Endodermal cell (in vitro differentiated cells): ENCODE measurements around the gene THAP7. TPM values are rescaled to one million over a fixed set of nuclear protein-coding genes. Genes with fewer than 3 reads are reported as not detected.

Experiments
- DNase-seq: peaks from one replicate; pipeline ENCODE4 v3.0.0-alpha.2; 2017
- H3K27ac ChIP-seq: 2 replicates; pipeline ENCODE4 v1.5.1; 2013; ENCODE audit warnings: mild to moderate bottlenecking, low read depth, low read length, moderate library complexity
- H3K27me3 ChIP-seq: 2 replicates; pipeline ENCODE4 v1.6.1; 2013; ENCODE audit warnings: mild to moderate bottlenecking, low read length, moderate library complexity; ENCODE audit not compliant: insufficient read depth, control insufficient read depth, poor library complexity, severe bottlenecking
- H3K36me3 ChIP-seq: 2 replicates; pipeline ENCODE4 v1.7.0; 2013; ENCODE audit warnings: mild to moderate bottlenecking, low read length, moderate library complexity; ENCODE audit not compliant: control insufficient read depth, insufficient read depth
- H3K4me1 ChIP-seq: one replicate; pipeline ENCODE4 v1.7.0; 2013; ENCODE audit warnings: low read length; ENCODE audit not compliant: control insufficient read depth, insufficient read depth
- H3K4me3 ChIP-seq: 2 replicates; pipeline ENCODE4 v1.5.1; 2013; ENCODE audit warnings: mild to moderate bottlenecking, low read length, moderate library complexity
- H3K9ac ChIP-seq: 2 replicates; pipeline ENCODE4 v1.6.1; 2013; ENCODE audit warnings: mild to moderate bottlenecking, low read length, moderate library complexity; ENCODE audit not compliant: poor library complexity, severe bottlenecking; ENCODE audit errors: extremely low read depth
- H3K9me3 ChIP-seq: 2 replicates; pipeline ENCODE4 v1.6.1; 2013; ENCODE audit warnings: mild to moderate bottlenecking, low read length, moderate library complexity; ENCODE audit not compliant: control insufficient read depth
- H3K27ac Mint-ChIP-seq: 2 replicates; pipeline ENCODE4 v1.8.0; 2020; ENCODE audit warnings: mixed read lengths
- H3K27me3 Mint-ChIP-seq: 2 replicates; pipeline ENCODE4 v1.8.0; 2021; ENCODE audit warnings: mild to moderate bottlenecking, mixed read lengths; ENCODE audit not compliant: insufficient read depth
- H3K36me3 Mint-ChIP-seq: 2 replicates; pipeline ENCODE4 v1.8.0; 2020; ENCODE audit warnings: low read depth, mixed read lengths
- H3K4me1 Mint-ChIP-seq: 2 replicates; pipeline ENCODE4 v1.8.0; 2020; ENCODE audit warnings: mixed read lengths
- H3K4me3 Mint-ChIP-seq: 2 replicates; pipeline ENCODE4 v1.8.0; 2020; ENCODE audit warnings: mild to moderate bottlenecking, moderate library complexity, mixed read lengths
- H3K9me3 Mint-ChIP-seq: 2 replicates; pipeline ENCODE4 v1.8.0; 2020; ENCODE audit warnings: mild to moderate bottlenecking, mixed read lengths
- CTCF ChIP-seq: fragments of 200-600 bp; sonication (generic); conservative IDR thresholded peaks from 2 replicates; pipeline ENCODE4 v1.5.0; 2021; ENCODE audit warnings: antibody characterized with exemption, mild to moderate bottlenecking
- WGBS, 2 experiments: methylation state at CpG; one replicate each; pipeline versions ENCODE4 v1.1.5 to v1.1.7; 2013; ENCODE audit warnings: missing lambda C conversion rate in 2 of 2, mixed read lengths in 1 of 2; ENCODE audit not compliant: insufficient coverage in 1 of 2, insufficient read length in 1 of 2; 5-methylcytosine and 5-hydroxymethylcytosine counted together
- total RNA-seq, 2 donors: library from RNA; stranded (reverse); fragmentation: NEBNext Ultra II Directional in 1 of 2; extraction: Animal tissue kit (Norgen Biotek cat#: 25700) in 1 of 2; gene quantifications; 2 replicates in 1 of 2; 3 replicates in 1 of 2; pipeline ENCODE4 v1.2.1, GENCODE V29; 2021

Gene THAP7
- total RNA-seq, 2 donors from 2014 or later, result 16.6 to 19.6 TPM

- H3K36me3 Mint-ChIP-seq, result peaks cover 17% of the 10 kb centered on the region
- DNase-seq, result peak; percentile 91
- peaks cover 27% of the 10 kb centered on the region for H3K4me1 Mint-ChIP-seq
- peaks cover 24% of the 10 kb centered on the region for H3K36me3 ChIP-seq
- H3K27ac Mint-ChIP-seq, result peak within 1 kb of the TSS; percentile 75
- peaks cover 11% of the 10 kb centered on the region for H3K9me3 ChIP-seq
- peak; percentile 67 for TF ChIP-seq CTCF
- peak within 1 kb of the TSS; percentile 81 for H3K9ac ChIP-seq
- H3K27me3 Mint-ChIP-seq, result peaks cover 30% of the 10 kb centered on the region
- H3K4me1 ChIP-seq, result no peaks in the 10 kb centered on the region
- peaks cover 8% of the 10 kb centered on the region for H3K27me3 ChIP-seq
- H3K27ac ChIP-seq, result peak within 1 kb of the TSS; percentile 76
- H3K4me3 ChIP-seq, result peak within 1 kb of the TSS; percentile 94
- H3K4me3 Mint-ChIP-seq, result peak within 1 kb of the TSS; percentile 92
- 0% methylated on average over 57 to 87 of the region's 87 CpGs for WGBS, 2 experiments
- peaks cover 14% of the 10 kb centered on the region for H3K9me3 Mint-ChIP-seq
These were observed 19.9 kb downstream of the THAP7 start, which contains the start of gene LZTR1 for GRCh38 chr22:20981787-20982562. Gene LZTR1 (plus strand): TSS chr22:20982297. CDS start chr22:20982372, 75 bp downstream.

GRCh38 chr22:20980938-20981722, 20.8 kb downstream of the THAP7 start:
- Mint-ChIP-seq H3K4me1 (peaks cover 27% of the 10 kb centered on the region), H3K27me3 (peaks cover 38% of the 10 kb centered on the region), H3K9me3 (peaks cover 14% of the 10 kb centered on the region), H3K4me3 (peak overlapping the region; percentile 92), H3K27ac (peak overlapping the region; percentile 75), H3K36me3 (peaks cover 10% of the 10 kb centered on the region)
- no peak for TF ChIP-seq CTCF
- Histone ChIP-seq H3K4me1 (no peaks in the 10 kb centered on the region), H3K27ac (peak overlapping the region; percentile 76), H3K9me3 (peaks cover 11% of the 10 kb centered on the region), H3K4me3 (peak overlapping the region; percentile 94), H3K36me3 (peaks cover 16% of the 10 kb centered on the region), H3K27me3 (peaks cover 16% of the 10 kb centered on the region), H3K9ac (peak overlapping the region; percentile 67)
- no peak for DNase-seq
- WGBS, 2 experiments, result 70 to 83% methylated on average over 4 to 10 of the region's 10 CpGs

GRCh38 chr22:20980523-20980922, 21.4 kb downstream of the THAP7 start:
- H3K36me3 ChIP-seq, result peaks cover 11% of the 10 kb centered on the region
- no peak overlapping the region for H3K9ac ChIP-seq
- H3K4me1 Mint-ChIP-seq, result peaks cover 27% of the 10 kb centered on the region
- H3K4me3 ChIP-seq, result no peak overlapping the region
- H3K27me3 ChIP-seq, result peaks cover 22% of the 10 kb centered on the region
- H3K4me3 Mint-ChIP-seq, result peak overlapping the region; percentile 92
- peaks cover 4% of the 10 kb centered on the region for H3K36me3 Mint-ChIP-seq
- no peak for DNase-seq
- no peak overlapping the region for H3K27ac ChIP-seq
- no peak for TF ChIP-seq CTCF
- 91 to 97% methylated on average over 4 of the region's 4 CpGs for WGBS, 2 experiments
- H3K9me3 Mint-ChIP-seq, result peaks cover 14% of the 10 kb centered on the region
- no peak overlapping the region for H3K27ac Mint-ChIP-seq
- H3K27me3 Mint-ChIP-seq, result peaks cover 44% of the 10 kb centered on the region
- H3K9me3 ChIP-seq, result peaks cover 11% of the 10 kb centered on the region
- H3K4me1 ChIP-seq, result no peaks in the 10 kb centered on the region
